MCF 10A (cell line): ENCODE measurements around the gene KCTD12. TPM values are rescaled to one million over a fixed set of nuclear protein-coding genes. Genes with fewer than 3 reads are reported as not detected.

Experiments used
- BruUV-seq: library from RNA; stranded (reverse); fragments of 400-500 nt; replicated peaks from 2 replicates; lab custom pipeline; 2021; lab: Mats Ljungman, UMichigan
- CTCF ChIA-PET: fragments of 300-600 bp; sonication (Branson Sonifier 250); formaldehyde crosslinking; extraction: SDS; loops from one replicate; lab custom pipeline; 2021; ENCODE audit warnings: antibody characterized with exemption, inconsistent platforms; lab: Yijun Ruan, JAX
- POLR2A ChIA-PET: fragments of 300-600, 350-650 bp; sonication (Branson Sonifier 250); formaldehyde crosslinking; extraction: SDS; loops from one replicate; lab custom pipeline; 2020; ENCODE audit warnings: antibody characterized with exemption, inconsistent platforms; lab: Yijun Ruan, JAX
- DNase-seq: peaks from one replicate; pipeline ENCODE4 v3.0.0-alpha.2; 2018; ENCODE audit not compliant: unreplicated experiment
- H3K27ac Mint-ChIP-seq: one replicate; pipeline ENCODE4 v1.8.0; 2022; ENCODE audit warnings: mild to moderate bottlenecking, low read depth, mixed read lengths; ENCODE audit not compliant: unreplicated experiment
- H3K27me3 Mint-ChIP-seq: one replicate; pipeline ENCODE4 v1.8.0; 2022; ENCODE audit warnings: mixed read lengths; ENCODE audit not compliant: insufficient read depth, unreplicated experiment
- H3K36me3 Mint-ChIP-seq: one replicate; pipeline ENCODE4 v1.8.0; 2022; ENCODE audit warnings: mild to moderate bottlenecking, moderate library complexity, mixed read lengths; ENCODE audit not compliant: insufficient read depth, unreplicated experiment
- H3K4me1 Mint-ChIP-seq: one replicate; pipeline ENCODE4 v1.8.0; 2022; ENCODE audit warnings: mixed read lengths; ENCODE audit not compliant: insufficient read depth, unreplicated experiment
- H3K4me3 Mint-ChIP-seq: one replicate; pipeline ENCODE4 v1.8.0; 2022; ENCODE audit warnings: mild to moderate bottlenecking, moderate library complexity, mixed read lengths; ENCODE audit not compliant: unreplicated experiment
- H3K9me3 Mint-ChIP-seq: one replicate; pipeline ENCODE4 v1.8.0; 2022; ENCODE audit warnings: mixed read lengths; ENCODE audit not compliant: unreplicated experiment
- CTCF ChIP-seq: fragments of 200-600 bp; IDR thresholded peaks from one replicate; pipeline ENCODE4 v1.8.0; 2022; ENCODE audit warnings: antibody characterized with exemption, mild to moderate bottlenecking; ENCODE audit not compliant: unreplicated experiment
- intact Hi-C: fragments of 100-400 bp; cut with micrococcal nuclease; formaldehyde crosslinking; loops from 2 replicates; pipeline ENCODE4 v1.14.1; 2022
- total RNA-seq: library from RNA; stranded (reverse); gene quantifications from 2 replicates; pipeline ENCODE4 v1.2.3, GENCODE V29; 2022

The KCTD12 gene
- total RNA-seq, 1 experiment from 2014 or later = 15.8 TPM

DNA sequence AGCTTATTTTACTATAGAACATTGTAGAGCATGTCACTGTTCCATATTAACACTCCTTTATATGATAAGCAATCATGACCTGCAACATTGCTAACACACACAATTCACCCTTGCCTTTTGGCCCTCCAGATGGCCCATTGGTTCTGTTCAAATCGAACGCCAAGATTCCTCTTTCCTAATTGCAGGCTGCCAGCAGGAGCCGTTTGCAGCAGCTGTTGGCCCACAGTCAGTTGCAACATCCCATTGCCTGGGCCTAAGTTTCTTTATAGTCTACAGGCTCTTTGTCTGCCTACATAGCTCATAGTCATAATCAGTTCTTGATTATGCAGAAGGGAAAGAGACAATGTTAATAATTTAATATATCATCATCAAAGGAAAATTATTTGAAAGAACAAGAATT, 37.6 kb downstream of the KCTD12 start:
- Mint-ChIP-seq H3K36me3 (no peaks in the 10 kb centered on the region), H3K9me3 (no peaks in the 10 kb centered on the region), H3K27ac (no peak overlapping the region), H3K4me1 (peaks cover 18% of the 10 kb centered on the region), H3K4me3 (no peak overlapping the region), H3K27me3 (no peaks in the 10 kb centered on the region)
- intact Hi-C loops = no loop called here
- peak; percentile 39 for DNase-seq
- ChIA-PET POLR2A (interaction anchor here (0.6 to 1.5 kb wide), 7 partner anchors 10 to 54 kb away, joined by 3 to 6 read pairs (median 3); no protein-coding TSS in a partner anchor), CTCF (interaction anchor here (1.0 to 2.1 kb wide), 6 partner anchors 9 to 181 kb away, joined by 3 to 21 read pairs (median 5); partner anchors contain the start of gene KCTD12)
- no TSS peak for BruUV-seq
- no peak for TF ChIP-seq CTCF

GRCh38 chr13:76846363-76846762, 39.8 kb downstream of the KCTD12 start:
- intact Hi-C loops = no loop called here
- TF ChIP-seq CTCF = no peak
- peaks cover 8% of the 10 kb centered on the region for H3K9me3 Mint-ChIP-seq
- no peak overlapping the region for H3K27ac Mint-ChIP-seq
- peaks cover 5% of the 10 kb centered on the region for H3K4me1 Mint-ChIP-seq
- no peaks in the 10 kb centered on the region for H3K27me3 Mint-ChIP-seq
- BruUV-seq = no TSS peak
- CTCF ChIA-PET = no interaction called here
- no peaks in the 10 kb centered on the region for H3K36me3 Mint-ChIP-seq
- H3K4me3 Mint-ChIP-seq = no peak overlapping the region
- POLR2A ChIA-PET = no interaction called here
- no peak for DNase-seq

GRCh38 chr13:76845865-76846264, 40.3 kb downstream of the KCTD12 start:
- CTCF ChIA-PET = no interaction called here
- BruUV-seq = no TSS peak

GRCh38 chr13:76845367-76845766, 40.8 kb downstream of the KCTD12 start:
- no TSS peak for BruUV-seq
- no peak for TF ChIP-seq CTCF
- POLR2A ChIA-PET = interaction anchor here (0.7 to 1.0 kb wide), 2 partner anchors 9 to 30 kb away, joined by 3 read pairs; no protein-coding TSS in a partner anchor
- CTCF ChIA-PET = no interaction called here
- intact Hi-C loops = no loop called here
- H3K4me1 Mint-ChIP-seq = peaks cover 5% of the 10 kb centered on the region
- peaks cover 8% of the 10 kb centered on the region for H3K9me3 Mint-ChIP-seq
- H3K27ac Mint-ChIP-seq = no peak overlapping the region
- H3K27me3 Mint-ChIP-seq = no peaks in the 10 kb centered on the region
- DNase-seq = no peak
- H3K4me3 Mint-ChIP-seq = no peak overlapping the region
- H3K36me3 Mint-ChIP-seq = no peaks in the 10 kb centered on the region

More at GRCh38 chr13:76845865-76846264, 40.3 kb downstream of the KCTD12 start:
- POLR2A ChIA-PET = interaction anchor here (0.7 to 1.0 kb wide), 2 partner anchors 8 to 30 kb away, joined by 3 read pairs; no protein-coding TSS in a partner anchor
- Mint-ChIP-seq H3K4me3 (no peak overlapping the region), H3K4me1 (peaks cover 5% of the 10 kb centered on the region), H3K9me3 (peaks cover 8% of the 10 kb centered on the region), H3K27ac (no peak overlapping the region), H3K36me3 (no peaks in the 10 kb centered on the region), H3K27me3 (no peaks in the 10 kb centered on the region)
- no peak for TF ChIP-seq CTCF
- DNase-seq = no peak
- intact Hi-C loops = no loop called here
